HG02870 (cell line): ENCODE measurements around the gene ALPL.

Experiments
- ATAC-seq: cut with Tn5 transposase; IDR thresholded peaks from one replicate; pipeline ENCODE4 v1.9.1; 2021; ENCODE audit warnings: mild to moderate bottlenecking, moderate library complexity; ENCODE audit not compliant: unreplicated experiment

The ALPL gene

GRCh38 chr1:21574466-21575151 is 65.4 kb downstream of the ALPL start:
- ATAC-seq = no peak

DNA sequence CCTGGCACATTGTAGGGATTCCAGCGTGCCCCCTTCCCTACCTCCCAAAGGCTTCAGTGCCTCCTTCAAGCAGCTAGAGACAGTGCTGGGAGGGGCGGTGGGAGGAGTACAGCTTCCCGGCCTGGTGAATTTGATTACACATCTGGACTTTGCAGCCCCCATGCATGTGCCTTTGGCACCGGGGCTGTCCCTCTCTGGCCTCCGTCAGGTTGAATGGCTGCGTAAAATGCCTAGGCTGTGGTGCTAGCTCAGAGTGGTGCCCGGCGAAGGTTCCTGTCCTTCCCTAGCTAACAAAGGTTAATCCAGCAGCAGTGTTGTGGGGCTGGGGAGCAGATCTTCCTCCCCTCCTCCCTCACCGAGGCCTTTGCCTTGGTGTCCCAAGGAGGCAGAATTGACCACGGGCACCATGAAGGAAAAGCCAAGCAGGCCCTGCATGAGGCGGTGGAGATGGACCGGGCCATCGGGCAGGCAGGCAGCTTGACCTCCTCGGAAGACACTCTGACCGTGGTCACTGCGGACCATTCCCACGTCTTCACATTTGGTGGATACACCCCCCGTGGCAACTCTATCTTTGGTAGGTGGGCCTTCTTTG is 66.2 kb downstream of the ALPL start:
- no peak for ATAC-seq

DNA sequence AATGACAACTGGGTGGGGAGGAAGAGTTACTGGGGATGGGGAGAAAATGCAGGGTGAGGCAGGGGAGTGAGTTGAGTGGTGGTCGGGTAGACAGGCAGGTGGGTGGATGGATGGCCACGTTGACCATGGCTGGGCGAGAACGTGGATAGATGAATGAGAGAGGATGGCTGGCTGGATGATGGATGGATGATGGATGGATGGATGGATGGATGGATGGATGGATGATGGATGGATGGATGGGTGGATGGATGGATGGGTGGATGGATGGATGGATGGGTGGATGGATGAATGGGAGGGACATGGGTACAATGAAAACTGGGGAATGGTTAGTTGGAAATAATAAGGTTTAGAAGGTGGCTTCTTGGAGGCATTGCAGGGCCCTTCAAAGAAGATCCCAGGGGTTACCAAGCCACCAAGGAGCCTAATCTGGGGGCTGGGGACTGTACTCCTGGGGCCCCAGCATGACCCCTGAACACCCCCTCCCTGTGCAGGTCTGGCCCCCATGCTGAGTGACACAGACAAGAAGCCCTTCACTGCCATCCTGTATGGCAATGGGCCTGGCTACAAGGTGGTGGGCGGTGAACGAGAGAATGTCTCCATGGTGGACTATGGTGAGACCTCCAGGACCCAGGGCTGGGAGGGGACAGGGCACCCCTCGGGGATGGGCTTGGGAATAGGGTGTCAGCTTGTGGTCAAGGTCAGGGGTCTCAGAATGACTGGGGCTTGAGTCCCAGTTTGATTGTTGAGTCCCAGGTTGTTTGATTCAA is 67.0 kb downstream of the ALPL start:
- ATAC-seq = no peak

DNA sequence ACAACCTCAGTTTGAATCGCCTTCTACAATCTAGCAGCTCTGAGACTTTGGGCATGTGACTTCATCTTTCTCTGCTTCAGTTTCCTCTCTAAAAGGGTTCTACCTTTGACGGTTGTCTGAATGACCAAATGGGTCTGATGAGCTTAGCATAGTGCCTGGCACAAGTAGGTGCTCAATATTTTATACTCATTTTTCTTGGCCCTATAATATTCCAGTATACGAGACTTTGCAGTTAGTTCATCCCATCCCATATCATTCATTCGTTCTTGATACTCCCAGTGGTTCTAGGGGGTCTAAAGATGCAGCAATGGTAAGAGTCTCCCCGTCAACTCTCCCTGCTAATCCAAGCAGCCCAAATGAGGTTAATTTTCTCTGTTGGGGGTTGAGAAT is 67.6 kb downstream of the ALPL start:
- no peak for ATAC-seq

GRCh38 chr1:21577324-21577723 is 68.1 kb downstream of the ALPL start:
- no peak for ATAC-seq

GRCh38 chr1:21577933-21578332 is 68.7 kb downstream of the ALPL start:
- ATAC-seq = no peak

DNA sequence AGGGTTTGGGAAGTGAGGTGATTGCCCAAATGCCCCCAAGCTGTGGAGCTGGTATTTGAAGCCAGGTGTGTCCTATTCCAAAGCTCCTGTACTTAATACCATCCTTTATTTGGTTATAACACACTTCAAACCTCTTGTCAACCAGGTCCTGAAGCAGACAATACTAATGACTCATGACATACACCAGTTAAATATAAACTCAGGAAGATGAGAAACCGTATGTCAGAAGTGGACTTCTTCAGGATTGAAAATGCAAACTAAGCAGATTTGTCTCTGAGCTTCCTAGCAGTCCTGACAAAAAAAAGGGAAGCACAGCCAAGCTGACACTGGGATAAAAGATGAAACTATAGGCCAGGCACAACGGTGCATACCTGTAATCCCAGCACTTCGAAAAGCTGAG is 70.6 kb downstream of the ALPL start:
- no peak for ATAC-seq

- no peak for ATAC-seq
Measured at GRCh38 chr1:21584096-21584495, 74.9 kb downstream of the ALPL start.

GRCh38 chr1:21585037-21585436 is 75.8 kb downstream of the ALPL start:
- ATAC-seq = no peak

- no peak for ATAC-seq
Measured at GRCh38 chr1:21586222-21586621, 77.0 kb downstream of the ALPL start.

DNA sequence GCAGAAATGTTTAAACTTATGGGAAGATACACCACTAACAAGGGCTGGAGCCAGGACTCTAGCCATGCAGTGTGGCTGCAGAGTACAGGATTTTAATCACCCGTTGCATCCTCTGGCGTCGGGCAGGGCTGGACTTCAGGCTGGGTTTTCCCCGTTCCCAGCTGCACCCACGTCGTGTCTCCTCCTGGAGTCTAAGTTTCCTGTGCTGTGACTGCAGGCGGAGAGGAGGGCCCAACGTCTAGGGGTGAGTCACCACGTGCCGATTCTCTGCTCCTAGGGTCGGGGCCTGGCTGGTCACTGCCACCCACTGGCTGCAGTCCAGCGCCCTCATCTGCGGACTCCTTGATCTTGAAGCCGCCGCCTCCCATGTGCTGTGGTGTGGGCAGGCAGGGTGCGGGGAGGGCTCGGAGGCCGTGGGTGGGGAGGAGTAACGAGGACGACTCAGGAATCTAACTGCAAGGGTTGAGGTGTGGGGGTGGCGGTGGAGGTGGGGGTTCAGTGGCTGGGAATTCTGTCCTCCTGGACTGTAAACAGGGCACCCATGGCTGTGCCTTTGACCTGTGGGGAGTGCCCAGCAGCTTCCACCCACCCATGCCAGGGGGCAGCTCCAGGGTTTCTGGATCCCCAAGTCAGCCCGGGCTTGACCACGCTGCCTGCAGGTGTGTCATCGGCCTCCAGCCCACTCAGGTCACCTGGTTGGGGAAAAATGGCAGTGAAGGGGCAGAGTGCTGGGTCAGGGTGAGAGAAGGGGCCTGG is 77.8 kb downstream of the ALPL start:
- no peak for ATAC-seq

GRCh38 chr1:21587602-21587953 is 78.4 kb downstream of the ALPL start:
- ATAC-seq = no peak

DNA sequence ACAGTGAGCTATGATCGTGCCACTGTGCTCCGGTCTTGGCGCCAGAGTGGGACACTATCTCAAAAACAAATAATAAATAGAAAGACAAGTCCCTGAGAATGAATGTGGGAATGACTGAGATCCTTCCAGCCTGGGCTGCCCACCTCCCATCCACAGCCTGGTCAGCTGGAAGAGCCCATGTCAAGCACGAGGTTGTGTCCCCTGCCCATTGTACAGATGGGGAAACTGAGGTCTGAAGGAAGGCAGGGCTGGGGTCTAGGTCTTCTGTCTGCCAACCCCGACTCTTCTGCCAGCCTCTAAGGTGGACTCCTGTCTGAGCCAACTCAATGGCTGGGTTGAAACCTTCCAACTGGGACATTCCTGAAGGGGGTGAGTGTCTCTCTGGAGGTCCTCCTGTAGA is 80.4 kb downstream of the ALPL start:
- ATAC-seq = no peak

DNA sequence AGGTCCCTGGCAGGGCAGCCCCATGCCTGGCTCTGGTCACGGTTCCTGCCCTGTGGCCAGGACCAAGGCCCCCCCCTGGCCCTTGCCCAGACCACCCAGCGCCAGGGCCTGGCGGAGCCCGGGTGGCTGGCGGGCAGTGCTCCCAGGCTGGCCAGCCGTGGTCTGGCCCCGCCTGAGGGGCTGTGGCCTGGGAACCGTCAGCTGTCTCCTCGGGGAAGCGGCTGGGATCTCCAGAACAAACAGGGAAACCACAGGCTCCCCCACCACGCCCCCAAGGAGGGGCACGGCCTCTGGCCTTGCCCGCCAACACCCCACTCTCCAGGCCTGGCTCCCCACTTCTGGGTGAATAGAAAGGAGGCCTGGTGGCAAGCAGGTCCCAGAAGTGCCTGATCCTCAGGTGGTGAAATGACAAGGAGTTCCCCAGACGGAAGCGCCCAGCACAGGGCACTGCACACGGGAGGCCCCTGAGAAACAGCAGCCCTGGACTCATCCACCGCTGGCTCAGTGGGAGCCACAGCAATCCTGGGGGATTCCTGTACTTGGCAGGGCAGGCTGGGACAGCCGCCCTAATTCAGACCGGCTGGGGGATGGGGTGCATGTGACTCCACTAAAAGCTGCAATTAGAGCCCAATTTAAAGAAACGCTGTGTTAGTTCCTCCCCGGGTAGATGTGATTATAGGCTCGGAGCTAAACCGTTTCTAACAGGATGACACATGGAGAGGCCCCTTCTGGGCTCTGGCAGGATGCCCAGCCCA is 81.1 kb downstream of the ALPL start:
- no peak for ATAC-seq

DNA sequence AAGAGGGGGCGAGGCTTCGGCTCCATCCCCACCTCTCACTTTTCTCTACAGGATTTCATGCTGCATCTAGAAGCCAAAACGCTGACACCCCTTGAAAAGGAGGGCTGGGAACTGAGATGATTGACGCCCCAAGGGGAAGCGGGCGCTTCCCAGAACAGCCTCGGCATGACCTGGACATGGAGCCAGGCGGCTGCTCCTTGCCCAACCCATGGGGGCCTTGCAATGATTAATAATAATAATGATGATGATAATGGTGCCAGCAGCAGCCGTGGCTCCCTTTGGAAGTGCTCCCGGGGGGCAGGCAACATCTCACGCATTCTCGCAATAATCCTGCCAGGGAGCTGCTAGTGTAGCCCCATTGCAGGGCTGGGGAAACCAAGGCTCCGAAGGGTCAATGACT is 81.7 kb downstream of the ALPL start:
- no peak for ATAC-seq

- no peak for ATAC-seq
Measured at GRCh38 chr1:21592086-21592865, 83.1 kb downstream of the ALPL start.

DNA sequence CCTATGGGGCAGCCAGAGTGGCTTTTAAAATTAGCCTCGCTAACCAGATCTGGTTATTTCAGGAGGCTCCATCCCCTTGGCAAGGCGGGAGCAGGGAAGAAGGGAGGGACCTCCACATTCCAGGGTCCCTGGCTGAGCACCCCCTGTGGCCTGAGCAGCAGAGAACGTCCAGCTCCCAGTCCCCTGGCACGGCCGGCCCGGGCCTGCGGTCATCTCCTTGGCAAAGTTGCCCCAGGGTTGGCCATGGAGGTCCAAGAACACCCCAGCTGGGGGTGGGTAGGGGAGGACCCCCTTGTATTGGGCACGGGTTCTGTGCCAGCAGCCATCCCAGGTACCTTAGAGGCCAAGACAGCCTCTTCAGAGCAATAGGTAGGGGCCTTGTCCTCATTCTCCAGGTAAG is 84.0 kb downstream of the ALPL start:
- no peak for ATAC-seq

DNA sequence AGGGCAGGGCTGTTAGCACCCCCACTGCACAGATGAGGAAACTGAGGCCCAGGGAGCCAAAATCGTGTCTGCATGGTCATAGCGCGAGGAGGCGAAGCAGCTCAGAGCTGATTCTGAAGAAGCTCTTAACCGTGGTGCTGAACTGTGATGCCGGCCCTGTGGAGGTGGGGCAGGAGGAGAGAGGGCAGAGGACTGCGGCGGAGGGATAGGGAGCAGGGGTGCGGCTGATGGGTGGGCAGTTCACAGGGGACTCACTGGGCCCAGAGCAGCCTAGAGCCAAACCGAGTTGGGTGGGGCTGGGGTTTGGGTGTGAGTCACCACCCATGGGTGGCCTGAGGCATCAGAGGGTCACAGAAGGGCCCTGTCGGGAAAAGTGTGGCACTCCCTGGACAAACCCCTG is 85.3 kb downstream of the ALPL start:
- ATAC-seq = no peak

- no peak for ATAC-seq
Measured at GRCh38 chr1:21594935-21595897, 86.0 kb downstream of the ALPL start.
